Neural progenitor cell (in vitro differentiated cells): ENCODE results near the gene PGGT1B. TPM values are rescaled to one million over a fixed set of nuclear protein-coding genes. Genes with fewer than 3 reads are reported as not detected.

Experiments
- DNase-seq: peaks from one replicate; pipeline ENCODE4 v3.0.0-alpha.2; 2016; ENCODE audit warnings: low spot score
- H2AFZ ChIP-seq: fragments of 200-600 bp; sonication (generic); replicated peaks from 2 replicates; pipeline ENCODE4 v1.6.1; 2016; ENCODE audit warnings: antibody characterized with exemption
- H3F3A ChIP-seq: fragments of 200-600 bp; sonication (generic); 2 replicates; pipeline ENCODE4 v1.6.1; 2016; ENCODE audit warnings: antibody characterized with exemption, low read depth
- H3K27ac ChIP-seq: fragments of 200-600 bp; sonication (generic); 2 replicates; pipeline ENCODE4 v1.5.1; 2016; ENCODE audit warnings: mild to moderate bottlenecking
- H3K27me3 ChIP-seq: fragments of 200-600 bp; sonication (generic); 2 replicates; pipeline ENCODE4 v1.6.1; 2016; ENCODE audit warnings: mild to moderate bottlenecking, moderate library complexity
- H3K36me3 ChIP-seq: fragments of 200-600 bp; sonication (generic); 2 replicates; pipeline ENCODE4 v1.5.1; 2016
- H3K4me1 ChIP-seq: fragments of 200-600 bp; sonication (generic); 2 replicates; pipeline ENCODE4 v1.6.1; 2016; ENCODE audit warnings: mixed run types
- H3K4me2 ChIP-seq: fragments of 200-600 bp; sonication (generic); 2 replicates; pipeline ENCODE4 v1.6.1; 2016
- H3K4me3 ChIP-seq: fragments of 200-600 bp; sonication (generic); 2 replicates; pipeline ENCODE4 v1.5.1; 2016
- H3K79me2 ChIP-seq: fragments of 200-600 bp; sonication (generic); 2 replicates; pipeline ENCODE4 v1.6.1; 2016; ENCODE audit warnings: low read depth
- H3K9ac ChIP-seq: fragments of 200-600 bp; sonication (generic); 2 replicates; pipeline ENCODE4 v1.6.1; 2016
- H3K9me3 ChIP-seq: fragments of 200-600 bp; sonication (generic); 2 replicates; pipeline ENCODE4 v1.5.1; 2016; ENCODE audit warnings: low read depth
- H4K20me1 ChIP-seq: fragments of 200-600 bp; sonication (generic); 2 replicates; pipeline ENCODE4 v1.6.1; 2016; ENCODE audit warnings: low read depth
- H3K27ac Mint-ChIP-seq: 3 replicates; pipeline ENCODE4 v1.8.0; 2021; ENCODE audit warnings: mixed read lengths
- H3K27me3 Mint-ChIP-seq: 2 replicates; pipeline ENCODE4 v1.8.0; 2022; ENCODE audit warnings: low read depth, mild to moderate bottlenecking, inconsistent platforms, moderate library complexity, mixed read lengths; ENCODE audit not compliant: insufficient read depth
- H3K36me3 Mint-ChIP-seq: 3 replicates; pipeline ENCODE4 v1.8.0; 2021; ENCODE audit warnings: mixed read lengths
- H3K4me1 Mint-ChIP-seq: 3 replicates; pipeline ENCODE4 v1.8.0; 2021; ENCODE audit warnings: mixed read lengths
- H3K4me3 Mint-ChIP-seq: 3 replicates; pipeline ENCODE4 v1.8.0; 2021; ENCODE audit warnings: mild to moderate bottlenecking, moderate library complexity, mixed read lengths
- H3K9me3 Mint-ChIP-seq: 3 replicates; pipeline ENCODE4 v1.8.0; 2020; ENCODE audit warnings: mixed read lengths
- EZH2 ChIP-seq: fragments of 200-600 bp; sonication (generic); IDR thresholded peaks from 2 replicates; pipeline ENCODE4 v1.6.1; 2017; ENCODE audit warnings: antibody characterized with exemption, mild to moderate bottlenecking, moderate library complexity
- EZH2phosphoT487 ChIP-seq: fragments of 200-600 bp; sonication (generic); IDR thresholded peaks from 2 replicates; pipeline ENCODE4 v1.6.1; 2017; ENCODE audit warnings: antibody characterized with exemption
- total RNA-seq: library from RNA; depleted of rRNA; stranded (reverse); fragments of >200 nt; gene quantifications from 2 replicates; pipeline ENCODE4 v1.2.3, GENCODE V29; 2015; ENCODE audit warnings: low replicate concordance
- TF ChIP-seq, protein P1 (sequence below): fragments of 200-600 bp; sonication (generic); IDR thresholded peaks from 2 replicates; pipeline ENCODE4 v1.5.1; 2017; ENCODE audit warnings: antibody characterized with exemption, mild to moderate bottlenecking

PGGT1B gene
- total RNA-seq, 1 donor from 2014 or later, result 20.6 TPM

DNA sequence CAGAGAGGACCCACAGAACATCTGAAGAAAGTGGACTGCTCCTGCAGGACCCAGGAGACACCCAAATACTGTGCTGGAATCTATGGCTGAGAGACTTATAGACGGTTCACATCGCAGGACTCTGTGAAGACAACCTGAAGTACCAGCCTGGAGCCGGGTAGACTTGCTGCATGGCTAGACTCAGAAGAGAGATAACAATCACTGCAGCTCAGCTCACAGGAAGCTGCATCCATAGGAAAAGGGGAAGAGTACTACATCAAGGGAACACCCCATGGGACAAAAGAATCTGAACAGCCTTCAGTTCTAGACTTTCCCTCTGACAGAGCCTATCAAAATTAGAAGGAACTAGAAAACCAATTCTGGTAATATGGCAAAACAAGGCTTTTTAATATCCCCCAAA is 66.5 kb downstream of the PGGT1B start:
- Histone ChIP-seq H3F3A (no peaks in the 10 kb centered on the region), H3K27me3 (no peaks in the 10 kb centered on the region), H3K9me3 (no peaks in the 10 kb centered on the region), H3K4me1 (no peaks in the 10 kb centered on the region), H3K4me3 (no peak overlapping the region), H4K20me1 (no peaks in the 10 kb centered on the region), H3K4me2 (no peak overlapping the region), H3K9ac (no peak overlapping the region), H3K27ac (no peak overlapping the region), H2AFZ (no peak overlapping the region), H3K36me3 (no peaks in the 10 kb centered on the region), H3K79me2 (no peaks in the 10 kb centered on the region)
- H3K4me1 Mint-ChIP-seq, result no peaks in the 10 kb centered on the region
- TF ChIP-seq, protein P1, sequence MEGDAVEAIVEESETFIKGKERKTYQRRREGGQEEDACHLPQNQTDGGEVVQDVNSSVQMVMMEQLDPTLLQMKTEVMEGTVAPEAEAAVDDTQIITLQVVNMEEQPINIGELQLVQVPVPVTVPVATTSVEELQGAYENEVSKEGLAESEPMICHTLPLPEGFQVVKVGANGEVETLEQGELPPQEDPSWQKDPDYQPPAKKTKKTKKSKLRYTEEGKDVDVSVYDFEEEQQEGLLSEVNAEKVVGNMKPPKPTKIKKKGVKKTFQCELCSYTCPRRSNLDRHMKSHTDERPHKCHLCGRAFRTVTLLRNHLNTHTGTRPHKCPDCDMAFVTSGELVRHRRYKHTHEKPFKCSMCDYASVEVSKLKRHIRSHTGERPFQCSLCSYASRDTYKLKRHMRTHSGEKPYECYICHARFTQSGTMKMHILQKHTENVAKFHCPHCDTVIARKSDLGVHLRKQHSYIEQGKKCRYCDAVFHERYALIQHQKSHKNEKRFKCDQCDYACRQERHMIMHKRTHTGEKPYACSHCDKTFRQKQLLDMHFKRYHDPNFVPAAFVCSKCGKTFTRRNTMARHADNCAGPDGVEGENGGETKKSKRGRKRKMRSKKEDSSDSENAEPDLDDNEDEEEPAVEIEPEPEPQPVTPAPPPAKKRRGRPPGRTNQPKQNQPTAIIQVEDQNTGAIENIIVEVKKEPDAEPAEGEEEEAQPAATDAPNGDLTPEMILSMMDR, result no peak
- TF ChIP-seq EZH2 (no peak), EZH2phosphoT487 (no peak)
- no peak overlapping the region for H3K27ac Mint-ChIP-seq
- H3K36me3 Mint-ChIP-seq, result no peaks in the 10 kb centered on the region
- no peak for DNase-seq
- H3K4me3 Mint-ChIP-seq, result no peak overlapping the region
- no peaks in the 10 kb centered on the region for H3K27me3 Mint-ChIP-seq
- H3K9me3 Mint-ChIP-seq, result no peaks in the 10 kb centered on the region

DNA sequence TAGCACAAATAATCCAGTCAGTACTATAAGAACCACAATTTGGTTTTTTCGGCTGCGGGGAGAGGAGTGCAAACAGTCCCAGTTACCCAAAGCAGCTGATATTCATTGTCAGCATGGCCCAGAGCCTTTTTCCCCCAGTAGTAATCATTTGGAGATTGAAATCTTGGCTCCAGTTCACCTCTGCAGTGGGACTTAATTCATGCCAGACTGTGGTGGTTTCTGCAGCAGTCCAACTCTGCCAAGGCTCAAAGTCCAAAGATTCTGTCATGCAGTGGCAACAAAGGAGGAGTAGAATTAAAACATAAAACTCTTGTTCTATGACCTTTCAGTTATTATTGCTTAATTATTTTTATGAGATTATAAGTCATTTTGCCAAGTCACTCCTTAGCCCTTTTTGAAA is 68.0 kb downstream of the PGGT1B start:
- Histone ChIP-seq H3K4me1 (no peaks in the 10 kb centered on the region), H4K20me1 (no peaks in the 10 kb centered on the region), H3K27ac (no peak overlapping the region), H3K36me3 (no peaks in the 10 kb centered on the region), H3K9ac (no peak overlapping the region), H3K27me3 (no peaks in the 10 kb centered on the region), H3F3A (no peaks in the 10 kb centered on the region), H3K4me2 (no peak overlapping the region), H3K79me2 (no peaks in the 10 kb centered on the region), H3K9me3 (no peaks in the 10 kb centered on the region), H3K4me3 (no peak overlapping the region), H2AFZ (no peak overlapping the region)
- Mint-ChIP-seq H3K4me3 (no peak overlapping the region), H3K27ac (no peak overlapping the region), H3K4me1 (no peaks in the 10 kb centered on the region), H3K27me3 (no peaks in the 10 kb centered on the region), H3K36me3 (no peaks in the 10 kb centered on the region), H3K9me3 (no peaks in the 10 kb centered on the region)
- no peak for DNase-seq
- TF ChIP-seq, protein P1, result no peak
- TF ChIP-seq EZH2phosphoT487 (no peak), EZH2 (no peak)

GRCh38 chr5:115193295-115193694 is 69.4 kb downstream of the PGGT1B start:
- no peaks in the 10 kb centered on the region for H3K4me1 ChIP-seq
- no peaks in the 10 kb centered on the region for H3K9me3 Mint-ChIP-seq
- H3K27ac Mint-ChIP-seq, result no peak overlapping the region
- H3K27me3 ChIP-seq, result no peaks in the 10 kb centered on the region
- no peaks in the 10 kb centered on the region for H3K36me3 ChIP-seq
- no peaks in the 10 kb centered on the region for H3K79me2 ChIP-seq
- no peak overlapping the region for H3K9ac ChIP-seq
- H3K36me3 Mint-ChIP-seq, result no peaks in the 10 kb centered on the region
- H3K27me3 Mint-ChIP-seq, result no peaks in the 10 kb centered on the region
- no peak overlapping the region for H3K4me3 ChIP-seq
- no peak overlapping the region for H3K4me3 Mint-ChIP-seq
- H3K27ac ChIP-seq, result no peak overlapping the region
- no peak overlapping the region for H3K4me2 ChIP-seq
- DNase-seq, result no peak
- H2AFZ ChIP-seq, result no peak overlapping the region
- H4K20me1 ChIP-seq, result no peaks in the 10 kb centered on the region
- no peaks in the 10 kb centered on the region for H3K9me3 ChIP-seq
- no peaks in the 10 kb centered on the region for H3K4me1 Mint-ChIP-seq
- TF ChIP-seq EZH2, result no peak
- no peak for TF ChIP-seq EZH2phosphoT487
- TF ChIP-seq, protein P1, result no peak
- H3F3A ChIP-seq, result no peaks in the 10 kb centered on the region

DNA sequence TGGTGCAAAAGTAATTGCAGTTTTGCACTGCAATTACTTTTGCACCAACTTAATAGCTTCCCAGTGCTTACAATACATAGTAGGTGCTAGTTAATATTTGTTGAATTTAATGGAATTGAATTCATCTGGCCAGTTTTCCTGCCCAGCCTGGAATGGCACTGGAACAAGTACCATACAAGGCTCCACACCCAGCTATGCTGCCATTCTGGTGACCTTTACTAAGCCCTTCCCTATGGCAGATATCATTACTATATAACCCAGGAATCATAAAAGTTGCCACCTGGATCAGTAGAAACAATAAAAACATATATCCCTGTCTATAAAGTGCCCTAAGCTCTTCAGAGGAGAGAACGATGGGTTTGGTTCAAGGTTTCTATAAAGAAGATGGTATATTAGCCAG is 70.6 kb downstream of the PGGT1B start:
- no peak overlapping the region for H3K4me3 Mint-ChIP-seq
- no peaks in the 10 kb centered on the region for H4K20me1 ChIP-seq
- H3K9ac ChIP-seq, result no peak overlapping the region
- H3K9me3 Mint-ChIP-seq, result no peaks in the 10 kb centered on the region
- H2AFZ ChIP-seq, result no peak overlapping the region
- H3K27me3 ChIP-seq, result no peaks in the 10 kb centered on the region
- no peaks in the 10 kb centered on the region for H3K79me2 ChIP-seq
- no peak for DNase-seq
- H3K4me1 Mint-ChIP-seq, result no peaks in the 10 kb centered on the region
- H3K4me3 ChIP-seq, result no peak overlapping the region
- H3K27ac Mint-ChIP-seq, result no peak overlapping the region
- no peak overlapping the region for H3K4me2 ChIP-seq
- no peaks in the 10 kb centered on the region for H3K9me3 ChIP-seq
- no peaks in the 10 kb centered on the region for H3K27me3 Mint-ChIP-seq
- TF ChIP-seq EZH2phosphoT487, result no peak
- no peak for TF ChIP-seq EZH2
- no peaks in the 10 kb centered on the region for H3K36me3 ChIP-seq
- H3K36me3 Mint-ChIP-seq, result no peaks in the 10 kb centered on the region
- H3K27ac ChIP-seq, result no peak overlapping the region
- no peaks in the 10 kb centered on the region for H3K4me1 ChIP-seq
- no peaks in the 10 kb centered on the region for H3F3A ChIP-seq
